Activated T-helper 2 cell treated with anti-CD3 and anti-CD28 coated beads, Interferon-gamma antibody, Interleukin-2, Interleukin-4, amounts not matched to agents 10 μg/mL and 5 μg/mL and 100 μg/mL, durations not matched to agents 14 hours and 24 hours and 36 hours (primary cell): Measurements from ENCODE around the gene UFSP1. TPM values are rescaled to one million over a fixed set of nuclear protein-coding genes. Genes with fewer than 3 reads are reported as not detected.

Experiments
- DNase-seq: peaks from one replicate; pipeline ENCODE4 v3.0.0; 2021; ENCODE audit warnings: low spot score
- H3K27ac Mint-ChIP-seq: one replicate; pipeline ENCODE4 v1.8.0; 2021; ENCODE audit warnings: mixed read lengths
- H3K27me3 Mint-ChIP-seq: one replicate; pipeline ENCODE4 v1.8.0; 2021; ENCODE audit warnings: low read depth, mixed read lengths
- H3K36me3 Mint-ChIP-seq: one replicate; pipeline ENCODE4 v1.8.0; 2021; ENCODE audit warnings: low read depth, mixed read lengths
- H3K4me1 Mint-ChIP-seq: one replicate; pipeline ENCODE4 v1.8.0; 2021; ENCODE audit warnings: low read depth, mixed read lengths
- H3K4me3 Mint-ChIP-seq: one replicate; pipeline ENCODE4 v1.8.0; 2021; ENCODE audit warnings: low read depth, mild to moderate bottlenecking, moderate library complexity, mixed read lengths
- H3K9me3 Mint-ChIP-seq: one replicate; pipeline ENCODE4 v1.8.0; 2021; ENCODE audit warnings: mixed read lengths
- intact Hi-C: fragments of 100-400 bp; cut with micrococcal nuclease; formaldehyde crosslinking; loops from one replicate; pipeline ENCODE4 v1.15.1; 2023
- total RNA-seq: library from RNA; stranded (reverse); gene quantifications from 2 replicates; pipeline ENCODE4 v1.2.3, GENCODE V29; 2022

UFSP1 gene
- total RNA-seq, 1 donor from 2014 or later = 5.0 TPM

DNA sequence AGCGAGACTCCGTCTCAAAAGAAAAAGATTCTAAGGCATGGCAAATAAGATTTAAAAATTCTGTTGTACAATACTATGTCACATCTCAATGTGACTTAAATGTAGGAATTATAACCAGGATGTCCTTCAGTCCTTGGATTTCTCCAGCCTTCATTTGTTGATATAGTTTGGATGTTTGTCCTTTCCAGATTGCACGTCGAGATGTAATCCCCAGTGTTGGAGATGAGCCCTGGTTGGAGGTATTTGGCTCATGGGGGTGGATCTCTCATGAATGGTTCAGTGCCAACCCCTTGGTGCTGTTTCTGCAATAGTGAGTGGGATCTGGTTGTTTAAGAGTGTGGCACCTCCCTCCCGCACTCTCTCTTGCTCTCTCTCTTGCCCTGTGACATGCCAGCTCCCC lies 19.0 kb upstream of the UFSP1 start:
- H3K4me1 Mint-ChIP-seq = no peaks in the 10 kb centered on the region
- H3K4me3 Mint-ChIP-seq = no peak overlapping the region
- no peak for DNase-seq
- intact Hi-C loops = no loop called here
- H3K36me3 Mint-ChIP-seq = no peaks in the 10 kb centered on the region
- H3K27ac Mint-ChIP-seq = no peak overlapping the region
- no peaks in the 10 kb centered on the region for H3K9me3 Mint-ChIP-seq
- H3K27me3 Mint-ChIP-seq = peaks cover 3% of the 10 kb centered on the region

DNA sequence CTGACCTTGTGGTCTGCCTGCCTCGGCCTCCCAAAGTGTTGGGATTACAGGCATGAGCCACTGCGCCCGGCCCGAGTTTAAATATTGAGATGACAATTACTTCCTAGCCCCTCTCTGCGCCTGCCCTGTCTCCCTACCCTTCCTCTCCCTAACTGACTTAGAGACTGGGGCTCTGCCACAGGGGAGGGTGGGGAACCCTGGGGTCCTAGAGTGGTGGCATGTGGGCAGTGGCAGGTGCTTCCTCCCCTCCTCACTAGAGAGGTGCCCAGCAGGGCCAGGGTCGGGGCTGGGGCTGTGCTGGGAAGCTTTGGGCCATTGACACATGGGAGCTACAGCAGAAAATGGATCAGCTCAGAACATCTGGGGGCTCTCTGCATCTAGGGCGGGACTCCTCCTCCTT lies 13.1 kb upstream of the UFSP1 start:
- intact Hi-C loops = no loop called here
- no peaks in the 10 kb centered on the region for H3K36me3 Mint-ChIP-seq
- H3K4me3 Mint-ChIP-seq = no peak overlapping the region
- H3K27ac Mint-ChIP-seq = no peak overlapping the region
- no peak for DNase-seq
- no peaks in the 10 kb centered on the region for H3K4me1 Mint-ChIP-seq
- H3K9me3 Mint-ChIP-seq = no peaks in the 10 kb centered on the region
- peaks cover 15% of the 10 kb centered on the region for H3K27me3 Mint-ChIP-seq

DNA sequence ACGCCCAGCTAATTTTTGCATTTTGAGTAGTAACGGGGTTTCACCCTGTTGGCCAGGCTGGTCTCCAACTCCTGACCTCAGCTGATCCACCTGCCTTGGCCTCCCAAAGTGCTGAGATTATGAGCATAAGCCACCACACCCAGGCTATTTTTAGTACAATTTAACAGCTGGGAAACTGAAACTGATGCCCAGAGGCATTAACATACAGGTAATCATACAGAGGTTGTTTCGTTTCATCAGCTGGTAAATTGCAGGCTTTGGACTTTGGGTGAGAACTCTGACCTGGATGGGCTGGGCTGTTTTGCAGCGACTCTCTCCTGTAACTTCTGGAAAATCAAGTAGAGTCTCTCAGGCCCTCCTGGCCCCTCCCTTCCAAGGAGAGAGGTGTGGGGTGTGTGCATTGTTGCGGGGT lies 12.4 kb upstream of the UFSP1 start:
- intact Hi-C loops = no loop called here
- Mint-ChIP-seq H3K9me3 (no peaks in the 10 kb centered on the region), H3K36me3 (no peaks in the 10 kb centered on the region), H3K4me3 (no peak overlapping the region), H3K4me1 (no peaks in the 10 kb centered on the region), H3K27me3 (peaks cover 20% of the 10 kb centered on the region), H3K27ac (no peak overlapping the region)
- DNase-seq = no peak

DNA sequence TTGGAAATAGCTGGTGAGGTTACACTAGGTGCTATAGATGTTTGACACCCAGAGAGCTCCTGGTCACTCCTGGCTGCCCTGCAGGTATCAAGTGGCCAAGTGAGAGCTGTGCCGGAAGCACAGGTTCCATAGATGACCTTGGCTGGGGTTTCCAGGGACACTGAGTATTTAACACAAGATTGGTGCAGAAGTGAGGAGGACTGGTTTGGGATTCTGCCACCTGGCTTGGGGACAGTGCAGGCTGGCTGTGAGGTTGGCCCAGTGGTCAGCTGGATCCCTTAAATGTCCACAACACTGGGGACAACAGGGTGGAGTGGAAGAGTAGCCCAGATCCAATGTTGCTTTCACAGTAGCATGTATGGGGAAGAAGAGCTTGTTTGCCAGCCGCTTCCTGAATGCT lies 11.5 kb upstream of the UFSP1 start:
- DNase-seq = no peak
- peaks cover 26% of the 10 kb centered on the region for H3K27me3 Mint-ChIP-seq

DNA sequence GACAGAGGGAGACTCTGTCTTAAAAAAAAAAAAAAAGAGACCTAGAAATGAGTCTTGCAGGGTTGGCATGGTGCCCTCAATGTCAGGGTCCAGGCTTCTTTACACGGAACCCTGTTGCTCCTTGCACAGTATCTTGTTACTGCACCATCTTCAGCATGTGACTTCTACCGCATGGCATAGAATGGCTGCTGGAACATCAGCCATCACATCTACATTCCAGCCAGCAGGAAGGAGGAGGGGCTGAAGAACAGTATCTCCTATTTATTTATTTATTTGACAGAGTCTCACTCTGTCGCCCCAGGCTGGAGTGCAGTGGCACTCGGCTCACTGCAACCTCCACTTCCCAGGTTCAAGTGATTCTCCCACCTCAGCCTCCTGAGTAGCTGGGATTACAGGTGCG lies 9.9 kb upstream of the UFSP1 start:
- Mint-ChIP-seq H3K9me3 (no peaks in the 10 kb centered on the region), H3K27ac (no peak overlapping the region), H3K4me1 (peaks cover 5% of the 10 kb centered on the region), H3K36me3 (no peaks in the 10 kb centered on the region), H3K4me3 (no peak overlapping the region), H3K27me3 (peaks cover 29% of the 10 kb centered on the region)
- intact Hi-C loops = no loop called here
- DNase-seq = no peak

More for the DNA sequence above, 11.5 kb upstream of the UFSP1 start:
- Mint-ChIP-seq H3K4me1 (peaks cover 3% of the 10 kb centered on the region), H3K27ac (no peak overlapping the region), H3K4me3 (no peak overlapping the region), H3K36me3 (no peaks in the 10 kb centered on the region), H3K9me3 (no peaks in the 10 kb centered on the region)
- intact Hi-C loops = no loop called here

DNA sequence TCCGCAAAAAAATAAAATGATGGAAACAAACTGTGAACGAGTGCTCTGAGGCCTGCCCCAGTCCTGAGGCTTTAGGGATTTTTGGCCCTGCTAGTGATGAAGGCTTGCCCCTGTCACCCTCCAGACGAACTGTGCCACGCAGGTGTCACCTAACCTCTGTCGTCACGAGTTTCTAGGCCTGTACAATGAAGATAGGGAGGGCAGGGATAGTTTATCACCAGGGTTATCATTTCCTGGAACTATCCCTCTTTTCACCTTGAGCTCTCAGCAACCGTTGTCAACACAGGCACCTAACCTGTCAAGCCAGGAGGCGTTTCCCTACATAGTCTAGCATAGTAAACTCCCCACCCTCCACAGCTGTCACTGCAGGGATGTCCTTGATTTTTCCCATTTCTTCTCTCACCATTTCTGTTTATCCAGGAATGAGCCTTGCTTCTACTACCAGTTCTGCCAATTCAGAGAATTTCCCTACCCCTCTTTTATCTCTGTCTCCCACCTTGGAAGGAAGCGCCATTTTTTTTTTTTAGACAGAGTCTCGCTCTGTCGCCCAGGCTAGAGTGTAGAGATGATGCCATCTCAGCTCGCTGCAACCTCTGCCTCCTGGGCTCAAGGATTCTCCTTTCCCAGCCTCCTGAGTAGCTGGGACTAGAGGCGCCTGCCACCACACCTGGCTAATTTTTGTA lies 8.4 kb upstream of the UFSP1 start:
- no peak overlapping the region for H3K27ac Mint-ChIP-seq
- intact Hi-C loops = loop anchor here (1.0 kb wide), 2 partner anchors 161 to 179 kb away; no protein-coding TSS in a partner anchor
- no peak for DNase-seq
- no peaks in the 10 kb centered on the region for H3K9me3 Mint-ChIP-seq
- H3K4me1 Mint-ChIP-seq = peaks cover 5% of the 10 kb centered on the region
- H3K4me3 Mint-ChIP-seq = no peak overlapping the region
- no peaks in the 10 kb centered on the region for H3K36me3 Mint-ChIP-seq
- H3K27me3 Mint-ChIP-seq = peaks cover 37% of the 10 kb centered on the region

DNA sequence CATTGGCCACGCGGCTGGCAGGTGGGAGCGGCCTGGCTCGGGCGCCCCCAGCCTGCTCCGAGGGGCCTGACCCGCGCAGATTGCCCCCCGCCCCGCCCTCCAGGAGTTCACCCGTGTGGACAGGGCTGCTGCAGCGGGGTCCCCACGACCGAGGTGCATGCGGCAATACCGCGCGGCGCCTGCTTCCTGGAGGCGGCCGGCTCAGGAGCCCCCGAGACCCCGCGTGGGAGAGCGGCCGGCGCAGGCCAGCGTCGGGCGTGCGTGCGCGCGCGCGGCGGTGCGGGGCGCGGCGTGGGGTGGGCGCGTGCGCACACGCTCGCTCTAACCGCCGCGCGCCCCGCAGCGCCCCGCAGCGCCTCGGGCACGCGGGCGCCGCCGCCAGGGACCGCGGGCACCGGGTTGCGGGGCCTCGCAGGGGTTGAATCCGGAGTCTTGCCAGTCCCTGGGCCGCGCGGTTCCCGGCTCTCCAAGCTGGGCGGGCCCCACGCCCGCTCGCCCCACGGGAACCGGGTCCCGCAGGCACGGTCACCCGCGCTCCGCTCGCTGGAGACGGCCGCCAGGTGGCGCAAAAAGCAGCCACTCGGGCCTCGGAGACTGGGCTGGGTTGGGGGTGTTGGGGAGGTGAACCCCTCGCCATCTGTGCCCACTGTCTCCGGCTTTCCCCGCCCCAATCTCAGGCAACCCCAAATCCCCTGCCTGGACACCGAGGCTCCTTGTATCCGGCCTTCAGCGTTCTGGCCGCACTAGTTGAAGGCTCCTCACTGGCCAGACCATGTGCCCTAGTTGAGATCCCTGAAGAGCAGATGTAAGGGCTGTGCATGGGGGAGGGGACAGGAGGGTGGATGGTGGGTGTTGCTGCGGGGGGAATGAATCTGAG lies 7.5 kb upstream of the UFSP1 start:
- peaks cover 45% of the 10 kb centered on the region for H3K27me3 Mint-ChIP-seq
- no peak overlapping the region for H3K27ac Mint-ChIP-seq
- no peak for DNase-seq
- no peaks in the 10 kb centered on the region for H3K36me3 Mint-ChIP-seq
- intact Hi-C loops = loop anchor here (1.0 kb wide), 2 partner anchors 162 to 180 kb away; no protein-coding TSS in a partner anchor
- H3K9me3 Mint-ChIP-seq = no peaks in the 10 kb centered on the region
- peak overlapping the region; percentile 21 for H3K4me3 Mint-ChIP-seq
- H3K4me1 Mint-ChIP-seq = peaks cover 5% of the 10 kb centered on the region

DNA sequence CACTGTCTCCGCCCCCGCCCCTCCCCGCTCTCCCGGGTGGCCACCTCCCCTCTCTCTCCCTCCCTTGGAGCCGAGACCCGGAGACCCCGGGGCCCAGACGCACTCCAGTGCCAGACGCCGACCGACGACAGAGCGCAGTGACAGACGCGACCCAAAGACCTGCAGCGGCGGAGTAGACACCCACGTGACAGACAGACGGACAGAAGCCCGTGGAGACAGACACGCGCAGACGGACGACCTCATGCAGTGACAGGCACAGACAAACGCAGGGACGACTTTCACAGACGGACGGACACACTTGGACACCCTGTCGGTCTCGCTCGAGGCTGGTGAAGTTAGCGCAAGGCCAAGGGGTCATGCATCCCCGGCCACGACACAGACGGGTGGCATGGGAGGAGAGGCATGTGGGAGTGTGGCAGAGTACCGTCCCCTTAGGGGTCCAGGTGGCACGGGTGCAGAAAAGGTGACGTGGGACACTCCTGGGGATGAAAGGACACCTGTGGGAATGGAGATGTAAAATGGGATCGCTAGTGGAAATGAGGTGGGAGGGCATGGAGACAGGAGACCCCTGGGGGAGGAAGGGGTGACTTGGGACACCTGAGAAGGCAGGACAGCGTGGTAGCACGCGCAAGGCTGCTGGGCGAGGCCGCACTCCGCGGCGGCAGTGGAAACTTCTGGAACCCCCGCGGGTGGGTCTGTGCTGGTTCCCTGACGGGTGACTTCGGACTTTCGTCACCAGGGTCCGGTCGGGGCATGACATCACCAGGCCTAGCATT lies 6.6 kb upstream of the UFSP1 start:
- Mint-ChIP-seq H3K4me3 (peak overlapping the region; percentile 63), H3K36me3 (no peaks in the 10 kb centered on the region), H3K27ac (no peak overlapping the region), H3K27me3 (peaks cover 51% of the 10 kb centered on the region), H3K4me1 (peaks cover 9% of the 10 kb centered on the region), H3K9me3 (no peaks in the 10 kb centered on the region)
- DNase-seq = no peak
- intact Hi-C loops = no loop called here

DNA sequence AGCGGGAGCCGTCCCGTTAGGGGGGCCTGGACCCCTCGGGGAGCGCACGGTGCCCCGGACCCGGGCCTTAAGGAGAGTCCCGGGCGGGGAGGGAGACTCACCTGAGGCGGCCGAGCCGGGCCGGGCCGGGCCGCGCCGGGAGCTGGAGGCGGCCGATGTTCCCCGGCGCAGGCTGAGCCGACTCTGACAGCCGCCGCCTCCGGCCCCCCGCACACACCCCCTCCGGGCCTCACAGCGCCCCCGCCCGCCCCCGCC lies 6.1 kb upstream of the UFSP1 start, which contains the start of gene ACHE:
Gene ACHE, minus strand, starts transcription at position 188 of the 255 bp plus-strand sequence. CDS start 1,656 bp downstream, outside the sequence.
- no peaks in the 10 kb centered on the region for H3K9me3 Mint-ChIP-seq
- intact Hi-C loops = no loop called here
- no peaks in the 10 kb centered on the region for H3K36me3 Mint-ChIP-seq
- H3K27me3 Mint-ChIP-seq = peaks cover 52% of the 10 kb centered on the region
- peak within 1 kb of the TSS; percentile 63 for H3K4me3 Mint-ChIP-seq
- no peak for DNase-seq
- no peak within 1 kb of the TSS for H3K27ac Mint-ChIP-seq
- peaks cover 10% of the 10 kb centered on the region for H3K4me1 Mint-ChIP-seq

DNA sequence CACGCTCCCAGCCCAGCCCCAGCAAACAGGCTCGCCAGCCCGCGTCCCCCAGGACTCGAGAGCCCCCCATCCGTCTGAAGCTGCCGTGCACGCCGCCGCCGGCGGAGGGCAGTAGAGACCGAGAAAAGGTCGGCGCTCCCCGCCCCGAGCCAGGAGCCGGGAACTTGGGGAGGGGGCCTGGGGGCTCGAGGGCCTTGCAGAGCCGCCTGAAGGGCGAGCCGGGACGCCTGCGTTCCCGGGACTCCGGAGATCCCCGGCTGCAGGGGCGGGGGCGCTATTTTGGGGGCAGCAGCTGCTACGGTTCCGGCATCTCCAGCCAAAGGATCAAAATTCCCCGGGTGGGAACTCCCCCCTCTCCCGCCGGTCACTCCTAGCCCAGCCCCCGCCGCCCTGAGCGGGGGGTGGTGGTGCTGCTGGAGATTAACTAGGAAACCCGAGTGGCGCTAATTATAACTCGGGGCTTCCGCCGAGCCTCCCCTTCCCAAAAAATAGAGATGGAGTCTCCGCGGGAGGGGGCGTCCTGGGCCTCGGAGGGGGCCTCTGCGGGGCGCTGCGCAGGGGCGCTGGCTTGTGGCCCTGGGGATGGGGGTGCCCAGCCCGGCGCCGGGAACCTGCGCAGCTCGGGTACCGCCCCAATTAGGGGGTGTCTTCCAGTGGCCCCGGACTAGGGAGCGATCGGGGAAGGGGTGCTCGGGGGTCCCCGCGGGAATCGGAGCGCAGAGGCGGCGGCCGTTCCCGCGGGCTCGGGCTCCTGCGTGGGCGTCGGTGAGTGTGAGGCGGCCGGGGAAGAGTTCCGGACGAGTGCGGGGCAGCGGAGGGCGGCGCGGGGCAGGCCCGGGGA lies 5.6 kb upstream of the UFSP1 start:
- Mint-ChIP-seq H3K36me3 (no peaks in the 10 kb centered on the region), H3K4me3 (no peak overlapping the region), H3K27me3 (peaks cover 53% of the 10 kb centered on the region), H3K9me3 (no peaks in the 10 kb centered on the region), H3K4me1 (peaks cover 16% of the 10 kb centered on the region), H3K27ac (no peak overlapping the region)
- intact Hi-C loops = no loop called here
- DNase-seq = no peak

DNA sequence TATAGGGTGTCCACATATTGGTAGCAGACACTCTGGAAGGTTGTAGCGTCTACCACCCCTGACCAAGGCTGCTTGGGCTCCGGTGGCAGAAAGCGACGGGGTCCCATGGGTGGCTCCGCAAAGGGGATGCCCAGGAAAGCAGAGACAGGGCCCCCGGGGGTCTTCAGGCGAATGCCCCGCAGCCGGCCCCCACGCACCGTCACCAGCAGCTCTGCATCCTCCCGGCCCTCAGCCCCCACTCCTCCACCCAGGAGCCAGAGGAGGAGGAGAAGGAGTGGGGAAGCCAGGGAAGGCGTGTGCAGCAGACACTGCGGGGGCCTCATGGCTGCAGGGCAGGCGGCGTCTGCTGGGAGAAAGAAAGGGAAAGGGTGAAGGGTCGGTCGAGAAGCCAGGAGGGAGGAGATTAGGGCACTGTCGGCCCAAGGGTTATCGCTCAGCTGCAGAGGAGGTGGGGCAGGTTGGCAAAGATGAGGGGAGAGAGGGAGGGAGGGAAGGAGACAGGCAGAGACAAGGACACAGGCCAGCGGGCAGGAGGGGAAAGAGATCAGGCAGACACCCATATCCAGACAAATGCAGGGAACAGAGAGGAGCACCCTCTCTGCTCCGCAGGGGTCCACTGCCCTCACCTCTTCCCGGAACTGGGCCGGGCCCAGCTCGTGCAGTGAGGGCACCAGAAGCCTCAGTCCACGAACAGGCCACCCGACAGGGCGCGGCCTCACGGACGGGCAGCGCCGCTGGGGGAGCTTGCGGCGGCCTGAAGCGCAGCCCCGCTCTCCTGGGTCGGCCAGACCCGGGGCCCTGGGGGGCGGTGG lies 4.6 kb upstream of the UFSP1 start:
- intact Hi-C loops = no loop called here
- peak overlapping the region; percentile 39 for H3K4me3 Mint-ChIP-seq

More for the DNA sequence above, 4.6 kb upstream of the UFSP1 start:
- peaks cover 50% of the 10 kb centered on the region for H3K27me3 Mint-ChIP-seq
- H3K36me3 Mint-ChIP-seq = no peaks in the 10 kb centered on the region
- no peak overlapping the region for H3K27ac Mint-ChIP-seq
- H3K4me1 Mint-ChIP-seq = peaks cover 16% of the 10 kb centered on the region
- no peaks in the 10 kb centered on the region for H3K9me3 Mint-ChIP-seq
- DNase-seq = no peak
